NCI-H774 (cell line): ENCODE data around the gene CHPF.

Experiments used
- DNase-seq: peaks from one replicate; lab custom pipeline; 2025; lab: John Stamatoyannopoulos, UW

The CHPF gene

DNA sequence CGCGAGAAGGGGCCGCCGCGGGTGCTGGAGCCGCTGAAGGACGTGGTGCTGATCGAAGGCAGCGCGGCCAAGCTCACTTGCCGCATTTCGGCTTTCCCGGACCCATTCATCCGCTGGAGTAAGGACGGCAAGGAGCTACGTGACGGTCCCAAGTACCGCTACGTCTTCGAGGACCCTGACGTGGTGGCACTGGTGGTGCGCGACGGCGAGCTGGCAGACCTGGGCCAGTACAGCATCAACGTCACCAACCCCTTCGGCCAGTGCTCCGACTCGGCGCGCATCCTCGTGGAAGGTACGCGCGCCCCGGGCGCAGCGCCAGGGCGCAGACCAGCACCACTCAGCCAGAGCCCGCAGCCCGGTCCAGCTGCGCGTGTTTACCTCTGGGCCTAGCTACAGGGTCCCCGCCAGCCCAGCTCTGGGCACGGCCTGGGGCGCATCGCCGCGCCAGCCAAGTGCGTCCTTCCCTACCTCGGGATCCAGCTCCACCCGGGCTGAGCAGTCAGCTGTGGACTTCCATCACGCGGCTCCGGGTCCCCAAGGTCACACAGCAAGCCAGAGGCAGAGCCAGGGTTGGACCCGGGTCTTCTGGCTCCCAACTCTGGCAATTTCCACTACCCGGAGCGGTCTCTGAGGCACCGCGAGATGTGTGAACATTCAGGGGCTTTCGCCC lies 46.6 kb downstream of the CHPF start:
- DNase-seq, result no peak

DNA sequence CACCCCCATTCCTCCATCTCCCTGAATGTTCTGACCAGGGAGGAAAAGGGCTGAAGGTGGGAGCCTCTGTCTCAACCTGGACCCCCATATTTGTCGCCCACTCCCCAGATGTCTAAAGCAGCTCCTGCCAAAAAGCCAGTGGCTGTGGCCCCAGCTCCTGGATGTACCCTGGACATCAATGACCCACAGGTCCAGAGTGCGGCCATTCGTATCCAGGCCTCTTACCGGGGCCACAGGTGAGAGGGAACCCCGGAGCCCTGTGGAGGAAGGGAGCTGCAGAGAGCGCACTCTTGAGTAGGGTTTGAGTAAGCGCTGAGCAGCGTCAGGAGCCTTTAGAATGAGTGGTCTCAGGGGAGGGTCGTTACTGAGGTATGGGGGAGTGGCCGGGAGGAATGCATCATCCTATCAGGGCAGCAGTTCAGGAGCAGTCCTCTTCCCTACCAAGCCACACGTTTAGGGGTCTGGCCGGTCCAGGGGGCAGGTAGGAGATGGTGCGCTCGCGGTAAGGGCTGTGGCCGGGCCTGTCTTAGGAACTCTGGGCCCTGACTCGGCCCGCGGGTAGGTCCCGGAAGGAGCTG lies 47.3 kb downstream of the CHPF start:
- no peak for DNase-seq

DNA sequence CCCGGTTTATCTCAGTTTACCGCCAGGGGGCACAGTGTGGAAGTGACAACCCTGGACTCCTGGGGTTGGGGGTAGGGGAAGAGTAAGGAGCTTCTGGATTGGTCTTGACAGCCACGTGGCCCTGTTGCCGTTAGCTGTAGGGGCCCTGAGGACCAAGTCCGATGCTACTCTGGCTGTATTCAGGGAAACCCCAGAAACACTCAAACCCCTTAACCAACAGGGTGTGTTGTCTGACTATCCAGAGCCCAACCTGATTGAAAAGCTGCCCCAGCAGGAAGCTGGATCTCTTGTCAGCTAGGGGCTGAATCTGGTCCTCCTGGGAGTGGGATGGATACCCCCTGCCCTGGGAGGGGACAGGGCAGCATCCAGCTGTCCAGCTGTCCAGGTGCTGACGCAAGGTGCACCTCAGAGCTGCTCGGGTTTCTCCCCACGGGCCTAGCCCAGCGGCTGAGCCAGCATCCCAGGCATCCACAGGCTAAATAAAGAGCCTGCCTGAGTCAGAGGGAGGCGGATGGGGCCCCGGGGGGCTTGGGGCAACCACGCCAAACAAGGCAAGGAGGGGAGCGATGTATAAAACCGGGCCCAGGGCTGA lies 48.0 kb downstream of the CHPF start:
- DNase-seq, result no peak

DNA sequence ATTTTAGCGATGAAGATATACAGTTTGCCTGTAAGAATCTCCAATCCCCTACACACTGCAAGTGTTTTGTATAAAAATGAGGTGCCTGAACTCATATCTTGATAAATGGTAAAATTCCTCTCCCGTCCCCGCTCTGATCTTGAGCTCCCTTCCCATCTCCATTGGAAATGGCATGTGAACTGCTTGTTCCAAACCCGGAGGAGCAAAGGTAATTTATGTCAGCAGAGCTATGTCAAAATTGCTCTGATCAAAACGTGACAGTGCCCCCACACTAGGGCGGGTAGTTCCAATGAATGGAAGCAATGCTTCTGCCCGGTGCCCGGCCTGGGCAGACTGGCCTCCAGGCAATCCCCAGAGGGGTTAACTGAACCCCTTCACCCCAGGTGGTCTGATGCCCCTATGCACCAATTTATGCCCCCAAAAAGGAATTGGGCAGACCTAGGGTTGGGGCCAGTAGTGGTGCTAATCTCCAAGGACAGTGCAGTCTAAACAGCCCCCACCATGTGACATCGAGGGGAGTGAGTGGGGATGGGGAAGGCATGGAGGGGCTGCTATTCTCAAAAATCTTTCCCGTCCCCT lies 48.6 kb downstream of the CHPF start:
- DNase-seq, result no peak

DNA sequence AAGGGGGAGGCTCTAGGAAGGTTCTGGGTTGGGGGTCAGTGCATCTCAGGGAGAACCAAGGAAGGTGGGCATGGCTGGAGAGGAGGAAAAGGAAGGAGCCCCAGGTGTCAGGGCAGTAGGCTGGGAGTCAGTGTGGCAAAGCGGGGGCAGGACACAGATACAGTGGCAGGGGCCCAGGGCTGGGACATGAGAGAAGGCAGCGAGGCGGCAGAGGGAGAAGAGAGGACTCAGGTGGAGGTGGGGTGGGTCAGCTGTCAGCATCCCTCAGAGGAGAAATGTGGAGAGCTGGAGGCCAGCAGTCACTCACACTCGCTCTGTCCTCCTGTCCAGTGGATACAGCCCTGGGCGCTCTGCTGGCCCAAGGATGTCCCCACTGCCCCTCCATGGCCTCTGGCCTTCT lies 50.5 kb downstream of the CHPF start:
- DNase-seq, result no peak

DNA sequence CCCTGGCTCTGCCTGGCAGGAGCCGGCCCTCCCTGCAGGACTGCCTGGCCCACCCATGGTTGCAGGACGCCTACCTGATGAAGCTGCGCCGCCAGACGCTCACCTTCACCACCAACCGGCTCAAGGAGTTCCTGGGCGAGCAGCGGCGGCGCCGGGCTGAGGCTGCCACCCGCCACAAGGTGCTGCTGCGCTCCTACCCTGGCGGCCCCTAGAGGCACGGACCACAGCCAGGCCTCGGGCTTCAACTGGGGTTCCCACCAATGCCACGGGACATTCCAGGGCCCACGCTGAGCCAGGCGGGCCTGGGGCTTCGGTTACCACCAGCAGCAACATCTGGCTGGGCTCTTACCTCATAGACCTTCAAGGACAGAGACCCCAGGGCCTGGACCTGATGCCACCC lies 51.0 kb downstream of the CHPF start:
- no peak for DNase-seq

DNA sequence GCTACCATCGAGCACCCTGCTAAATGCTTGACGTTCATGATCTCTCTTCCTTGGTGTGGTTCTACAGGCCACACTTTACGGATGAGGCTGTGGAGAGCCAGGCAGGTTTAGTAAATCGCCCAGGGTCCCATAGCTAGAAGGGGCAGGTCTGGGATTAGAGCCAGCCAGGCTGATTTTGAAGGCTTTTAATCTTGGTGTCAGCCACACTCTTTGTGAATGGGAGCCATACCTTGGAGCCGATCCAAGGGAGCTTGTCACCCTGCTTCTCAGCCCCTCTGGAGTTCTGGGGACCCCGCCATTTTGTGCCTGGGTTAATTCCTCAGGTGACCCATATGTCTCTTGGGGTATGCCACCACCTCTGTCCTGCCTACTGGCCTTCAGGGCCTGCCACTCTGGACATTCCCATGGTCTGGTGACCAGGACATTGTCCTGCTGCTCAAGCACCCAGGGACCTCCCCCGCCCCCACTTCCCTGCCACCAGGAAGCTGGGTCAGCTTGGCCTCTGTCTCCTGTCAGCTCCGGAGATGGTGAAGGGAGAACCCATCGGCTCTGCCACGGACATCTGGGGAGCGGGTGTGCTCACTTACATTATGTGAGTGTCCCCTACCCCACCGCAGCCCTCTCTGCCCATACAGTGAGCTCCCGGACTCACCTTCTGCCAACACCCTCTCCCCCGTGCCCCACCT lies 52.2 kb downstream of the CHPF start:
- no peak for DNase-seq

DNA sequence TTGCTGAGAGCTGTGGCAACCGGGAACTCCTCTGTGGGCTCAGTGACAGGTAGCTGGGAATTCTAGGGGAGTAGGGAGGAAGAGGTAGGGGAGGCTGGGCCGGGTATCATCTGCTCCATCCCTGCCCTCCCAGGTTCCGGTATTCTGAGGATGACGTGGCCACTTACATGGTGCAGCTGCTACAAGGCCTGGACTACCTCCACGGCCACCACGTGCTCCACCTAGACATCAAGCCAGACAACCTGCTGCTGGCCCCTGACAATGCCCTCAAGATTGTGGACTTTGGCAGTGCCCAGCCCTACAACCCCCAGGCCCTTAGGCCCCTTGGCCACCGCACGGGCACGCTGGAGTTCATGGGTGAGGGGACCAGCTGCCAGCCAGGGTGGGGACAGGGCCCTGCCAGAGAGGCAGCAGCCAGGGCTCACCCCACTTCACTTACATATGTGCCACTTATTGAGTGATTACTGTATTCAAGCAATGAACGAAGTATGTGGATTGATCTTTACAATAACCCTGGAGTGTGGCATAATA lies 52.9 kb downstream of the CHPF start:
- DNase-seq, result no peak

DNA sequence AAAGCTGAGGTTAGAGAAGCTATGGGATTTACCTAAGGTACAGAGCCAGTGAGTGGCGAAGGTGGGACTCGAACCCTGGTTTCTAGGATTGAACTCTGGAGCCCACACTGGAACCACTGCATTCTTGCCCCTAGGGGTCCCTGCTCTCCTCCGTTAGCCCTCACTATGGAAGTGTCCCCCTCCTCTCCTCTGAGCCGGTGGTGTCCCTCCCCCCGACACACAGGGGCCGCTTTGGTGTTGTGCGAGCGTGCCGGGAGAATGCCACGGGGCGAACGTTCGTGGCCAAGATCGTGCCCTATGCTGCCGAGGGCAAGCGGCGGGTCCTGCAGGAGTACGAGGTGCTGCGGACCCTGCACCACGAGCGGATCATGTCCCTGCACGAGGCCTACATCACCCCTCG lies 53.4 kb downstream of the CHPF start:
- no peak for DNase-seq

DNA sequence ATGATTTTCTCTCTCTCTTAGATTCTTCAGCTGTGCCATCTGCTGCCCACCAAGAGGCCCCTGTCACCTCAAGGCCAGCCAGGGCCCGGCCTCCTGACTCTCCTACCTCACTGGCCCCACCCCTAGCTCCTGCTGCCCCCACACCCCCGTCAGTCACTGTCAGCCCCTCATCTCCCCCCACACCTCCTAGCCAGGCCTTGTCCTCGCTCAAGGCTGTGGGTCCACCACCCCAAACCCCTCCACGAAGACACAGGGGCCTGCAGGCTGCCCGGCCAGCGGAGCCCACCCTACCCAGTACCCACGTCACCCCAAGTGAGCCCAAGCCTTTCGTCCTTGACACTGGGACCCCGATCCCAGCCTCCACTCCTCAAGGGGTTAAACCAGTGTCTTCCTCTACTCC lies 54.3 kb downstream of the CHPF start:
- DNase-seq, result no peak
